ENCODE measurements around the gene CDHR1.
A peak's percentile ranks its signal among the peaks of the same experiment; 100 is the strongest.

The CDHR1 gene

GRCh38 chr10:84155521-84155920 is 38.8 kb upstream of the CDHR1 start:
- H3K4me3 ChIP-seq (ENCODE audit: low read depth in 1 of 2, low read length in 1 of 2), result no peak overlapping the region
- H3K36me3 ChIP-seq, result peaks cover 36% of the 10 kb centered on the region
- peak overlapping the region; percentile 74 for H3K27ac ChIP-seq
- no peak for TF ChIP-seq CTCF (IDR thresholded peaks at IDR 0.05)
- H3K9me3 ChIP-seq, result no peaks in the 10 kb centered on the region
- peaks cover 45 to 47% of the 10 kb centered on the region in 2 experiments for H3K4me1 ChIP-seq (ENCODE audit: control insufficient read depth in 1 of 2, insufficient read depth in 1 of 2, low read depth in 1 of 2, low read length in 1 of 2)
- no peaks in the 10 kb centered on the region for H3K27me3 ChIP-seq

GRCh38 chr10:84156009-84156408 is 38.3 kb upstream of the CDHR1 start:
- Histone ChIP-seq H3K4me3 (ENCODE audit: low read depth in 1 of 2, low read length in 1 of 2) (no peak overlapping the region), H3K36me3 (peaks cover 31% of the 10 kb centered on the region), H3K27me3 (no peaks in the 10 kb centered on the region), H3K9me3 (no peaks in the 10 kb centered on the region), H3K4me1 (ENCODE audit: control insufficient read depth in 1 of 2, insufficient read depth in 1 of 2, low read depth in 1 of 2, low read length in 1 of 2) (peaks cover 45 to 47% of the 10 kb centered on the region in 2 experiments), H3K27ac (peak overlapping the region; percentile 74)
- no peak for TF ChIP-seq CTCF (IDR thresholded peaks at IDR 0.05)

GRCh38 chr10:84156768-84157167 is 37.6 kb upstream of the CDHR1 start:
- H3K9me3 ChIP-seq, result no peaks in the 10 kb centered on the region
- H3K27ac ChIP-seq, result peak overlapping the region; percentile 74
- H3K36me3 ChIP-seq, result peaks cover 26% of the 10 kb centered on the region
- no peaks in the 10 kb centered on the region for H3K27me3 ChIP-seq
- H3K4me3 ChIP-seq (ENCODE audit: low read depth in 1 of 2, low read length in 1 of 2), result peak overlapping the region in 1 of 2 experiments; percentile 2
- no peak for TF ChIP-seq CTCF (IDR thresholded peaks at IDR 0.05)
- peaks cover 45 to 47% of the 10 kb centered on the region in 2 experiments for H3K4me1 ChIP-seq (ENCODE audit: control insufficient read depth in 1 of 2, insufficient read depth in 1 of 2, low read depth in 1 of 2, low read length in 1 of 2)

- H3K4me1 ChIP-seq (ENCODE audit: control insufficient read depth in 1 of 2, insufficient read depth in 1 of 2, low read depth in 1 of 2, low read length in 1 of 2), result peaks cover 45 to 47% of the 10 kb centered on the region in 2 experiments
- no peak overlapping the region for H3K4me3 ChIP-seq (ENCODE audit: low read depth in 1 of 2, low read length in 1 of 2)
- H3K36me3 ChIP-seq, result peaks cover 13% of the 10 kb centered on the region
- peak overlapping the region; percentile 39 for H3K27ac ChIP-seq
- H3K27me3 ChIP-seq, result no peaks in the 10 kb centered on the region
- no peak for TF ChIP-seq CTCF (IDR thresholded peaks at IDR 0.05)
- H3K9me3 ChIP-seq, result no peaks in the 10 kb centered on the region
Measured at GRCh38 chr10:84158061-84158460, 36.3 kb upstream of the CDHR1 start.

- Histone ChIP-seq H3K27me3 (peaks cover 5% of the 10 kb centered on the region), H3K4me1 (ENCODE audit: control insufficient read depth in 1 of 2, insufficient read depth in 1 of 2, low read depth in 1 of 2, low read length in 1 of 2) (peaks cover 45 to 47% of the 10 kb centered on the region in 2 experiments), H3K9me3 (no peaks in the 10 kb centered on the region), H3K27ac (peak overlapping the region; percentile 39), H3K36me3 (peaks cover 8% of the 10 kb centered on the region), H3K4me3 (ENCODE audit: low read depth in 1 of 2, low read length in 1 of 2) (peak overlapping the region in 1 of 2 experiments; percentile 31)
- no peak for TF ChIP-seq CTCF (IDR thresholded peaks at IDR 0.05)
Measured at GRCh38 chr10:84158550-84158949, 35.8 kb upstream of the CDHR1 start.

Data from neutrophil (primary cell).